Tibial nerve (tissue), 4 donors: ENCODE measurements around the gene AQP1.

Source experiments
- EP300 ChIP-seq, 2 donors: sonication (generic); formaldehyde crosslinking; IDR thresholded peaks; one replicate each; pipeline ENCODE4 v1.6.1; 2017; ENCODE audit warnings: antibody characterized with exemption in 2 of 2, mild to moderate bottlenecking in 1 of 2
- TF ChIP-seq, protein P1 (sequence below), 5 experiments: fragments of 200-600 bp in 3 of 5; fragments of 450-650 bp in 2 of 5; sonication (generic) in 3 of 5; IDR thresholded peaks; one replicate each; pipeline ENCODE4 v1.5.1; 2016 to 2019; ENCODE audit warnings: antibody characterized with exemption in 5 of 5, mild to moderate bottlenecking in 3 of 5, moderate library complexity in 2 of 5

- TF ChIP-seq, protein P1, sequence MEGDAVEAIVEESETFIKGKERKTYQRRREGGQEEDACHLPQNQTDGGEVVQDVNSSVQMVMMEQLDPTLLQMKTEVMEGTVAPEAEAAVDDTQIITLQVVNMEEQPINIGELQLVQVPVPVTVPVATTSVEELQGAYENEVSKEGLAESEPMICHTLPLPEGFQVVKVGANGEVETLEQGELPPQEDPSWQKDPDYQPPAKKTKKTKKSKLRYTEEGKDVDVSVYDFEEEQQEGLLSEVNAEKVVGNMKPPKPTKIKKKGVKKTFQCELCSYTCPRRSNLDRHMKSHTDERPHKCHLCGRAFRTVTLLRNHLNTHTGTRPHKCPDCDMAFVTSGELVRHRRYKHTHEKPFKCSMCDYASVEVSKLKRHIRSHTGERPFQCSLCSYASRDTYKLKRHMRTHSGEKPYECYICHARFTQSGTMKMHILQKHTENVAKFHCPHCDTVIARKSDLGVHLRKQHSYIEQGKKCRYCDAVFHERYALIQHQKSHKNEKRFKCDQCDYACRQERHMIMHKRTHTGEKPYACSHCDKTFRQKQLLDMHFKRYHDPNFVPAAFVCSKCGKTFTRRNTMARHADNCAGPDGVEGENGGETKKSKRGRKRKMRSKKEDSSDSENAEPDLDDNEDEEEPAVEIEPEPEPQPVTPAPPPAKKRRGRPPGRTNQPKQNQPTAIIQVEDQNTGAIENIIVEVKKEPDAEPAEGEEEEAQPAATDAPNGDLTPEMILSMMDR (IDR thresholded peaks at IDR 0.05): no peak
- no peak for TF ChIP-seq EP300 (IDR thresholded peaks at IDR 0.05)
Measured at GRCh38 chr7:30934732-30935568, 23.3 kb downstream of the AQP1 start.
